Measurements from ENCODE around the gene ZNF600. TPM values are rescaled to one million over a fixed set of nuclear protein-coding genes. Genes with fewer than 3 reads are reported as not detected.

The ZNF600 gene
- polyA plus RNA-seq, 1 of the 3 experiments (the other 2 are of a cell fraction), result 9.9 TPM

DNA sequence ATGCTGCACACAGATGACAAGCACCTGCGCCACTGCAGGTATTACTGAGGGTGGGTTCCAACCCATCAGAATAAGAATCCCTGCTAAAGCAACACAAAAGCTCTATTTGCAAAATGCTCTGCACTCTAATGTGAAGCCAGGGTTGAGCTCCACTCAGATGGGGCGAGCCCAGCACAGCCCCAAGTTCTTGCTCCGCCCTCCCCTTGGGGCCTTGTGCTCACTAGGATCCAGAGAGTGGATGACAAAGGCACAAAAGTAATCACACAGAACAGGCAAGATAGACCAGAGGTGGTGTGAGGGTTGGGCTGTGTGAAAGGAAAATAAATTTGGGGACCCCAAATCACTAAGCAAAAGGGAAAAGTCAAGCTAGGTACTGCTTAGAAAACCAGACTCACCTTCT lies 43.5 kb downstream of the ZNF600 start:
- no peak for TF ChIP-seq ELF1 (IDR thresholded peaks at IDR 0.05)
- TF ChIP-seq, protein P1, sequence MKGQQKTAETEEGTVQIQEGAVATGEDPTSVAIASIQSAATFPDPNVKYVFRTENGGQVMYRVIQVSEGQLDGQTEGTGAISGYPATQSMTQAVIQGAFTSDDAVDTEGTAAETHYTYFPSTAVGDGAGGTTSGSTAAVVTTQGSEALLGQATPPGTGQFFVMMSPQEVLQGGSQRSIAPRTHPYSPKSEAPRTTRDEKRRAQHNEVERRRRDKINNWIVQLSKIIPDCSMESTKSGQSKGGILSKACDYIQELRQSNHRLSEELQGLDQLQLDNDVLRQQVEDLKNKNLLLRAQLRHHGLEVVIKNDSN (IDR thresholded peaks at IDR 0.05; ENCODE audit: borderline replicate concordance, low read depth), result no peak
- TF ChIP-seq RFX5 (IDR thresholded peaks at IDR 0.05; ENCODE audit: low read length), result no peak
- no peak for TF ChIP-seq RXRA (IDR thresholded peaks at IDR 0.05; ENCODE audit: borderline replicate concordance, low read depth)
- TF ChIP-seq NRF1 (IDR thresholded peaks at IDR 0.05; ENCODE audit: low read depth, low read length), result no peak
- TF ChIP-seq, protein P2, sequence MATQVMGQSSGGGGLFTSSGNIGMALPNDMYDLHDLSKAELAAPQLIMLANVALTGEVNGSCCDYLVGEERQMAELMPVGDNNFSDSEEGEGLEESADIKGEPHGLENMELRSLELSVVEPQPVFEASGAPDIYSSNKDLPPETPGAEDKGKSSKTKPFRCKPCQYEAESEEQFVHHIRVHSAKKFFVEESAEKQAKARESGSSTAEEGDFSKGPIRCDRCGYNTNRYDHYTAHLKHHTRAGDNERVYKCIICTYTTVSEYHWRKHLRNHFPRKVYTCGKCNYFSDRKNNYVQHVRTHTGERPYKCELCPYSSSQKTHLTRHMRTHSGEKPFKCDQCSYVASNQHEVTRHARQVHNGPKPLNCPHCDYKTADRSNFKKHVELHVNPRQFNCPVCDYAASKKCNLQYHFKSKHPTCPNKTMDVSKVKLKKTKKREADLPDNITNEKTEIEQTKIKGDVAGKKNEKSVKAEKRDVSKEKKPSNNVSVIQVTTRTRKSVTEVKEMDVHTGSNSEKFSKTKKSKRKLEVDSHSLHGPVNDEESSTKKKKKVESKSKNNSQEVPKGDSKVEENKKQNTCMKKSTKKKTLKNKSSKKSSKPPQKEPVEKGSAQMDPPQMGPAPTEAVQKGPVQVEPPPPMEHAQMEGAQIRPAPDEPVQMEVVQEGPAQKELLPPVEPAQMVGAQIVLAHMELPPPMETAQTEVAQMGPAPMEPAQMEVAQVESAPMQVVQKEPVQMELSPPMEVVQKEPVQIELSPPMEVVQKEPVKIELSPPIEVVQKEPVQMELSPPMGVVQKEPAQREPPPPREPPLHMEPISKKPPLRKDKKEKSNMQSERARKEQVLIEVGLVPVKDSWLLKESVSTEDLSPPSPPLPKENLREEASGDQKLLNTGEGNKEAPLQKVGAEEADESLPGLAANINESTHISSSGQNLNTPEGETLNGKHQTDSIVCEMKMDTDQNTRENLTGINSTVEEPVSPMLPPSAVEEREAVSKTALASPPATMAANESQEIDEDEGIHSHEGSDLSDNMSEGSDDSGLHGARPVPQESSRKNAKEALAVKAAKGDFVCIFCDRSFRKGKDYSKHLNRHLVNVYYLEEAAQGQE (IDR thresholded peaks at IDR 0.05; ENCODE audit: low read depth, low read length), result no peak
- no peak for TF ChIP-seq TCF12 (IDR thresholded peaks at IDR 0.05)
- no peak for TF ChIP-seq NFIC (IDR thresholded peaks at IDR 0.05; ENCODE audit: borderline replicate concordance)
- no peak for TF ChIP-seq GATA2 (CRISPR knock-in tag; IDR thresholded peaks at IDR 0.05)
- no peak for TF ChIP-seq FOXM1 (IDR thresholded peaks at IDR 0.05; ENCODE audit: low read depth)
- TF ChIP-seq SIN3A (IDR thresholded peaks at IDR 0.05; ENCODE audit: borderline replicate concordance, low read depth, low read length), result no peak
- TF ChIP-seq, protein P3, sequence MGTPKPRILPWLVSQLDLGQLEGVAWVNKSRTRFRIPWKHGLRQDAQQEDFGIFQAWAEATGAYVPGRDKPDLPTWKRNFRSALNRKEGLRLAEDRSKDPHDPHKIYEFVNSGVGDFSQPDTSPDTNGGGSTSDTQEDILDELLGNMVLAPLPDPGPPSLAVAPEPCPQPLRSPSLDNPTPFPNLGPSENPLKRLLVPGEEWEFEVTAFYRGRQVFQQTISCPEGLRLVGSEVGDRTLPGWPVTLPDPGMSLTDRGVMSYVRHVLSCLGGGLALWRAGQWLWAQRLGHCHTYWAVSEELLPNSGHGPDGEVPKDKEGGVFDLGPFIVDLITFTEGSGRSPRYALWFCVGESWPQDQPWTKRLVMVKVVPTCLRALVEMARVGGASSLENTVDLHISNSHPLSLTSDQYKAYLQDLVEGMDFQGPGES (IDR thresholded peaks at IDR 0.05; ENCODE audit: low read depth, low read length), result no peak
- TF ChIP-seq EP300 (IDR thresholded peaks at IDR 0.05; ENCODE audit: borderline replicate concordance in 1 of 2, low read depth in 1 of 2, low read length in 1 of 2), result no peak
- no peak for TF ChIP-seq MEF2A (IDR thresholded peaks at IDR 0.05; ENCODE audit: borderline replicate concordance, low read depth)
- no peaks in the 10 kb centered on the region for H3K27me3 ChIP-seq (ENCODE audit: insufficient read depth)
- no peaks in the 10 kb centered on the region for H3K79me2 ChIP-seq (ENCODE audit: insufficient read depth)
- ChIA-PET POLR2A (no interaction called here), CTCF (no interaction called here)
- no peak overlapping the region for H3K4me2 ChIP-seq
- H3K9ac ChIP-seq, result no peak overlapping the region
- no peaks in the 10 kb centered on the region for H3F3A ChIP-seq (replicated peaks; ENCODE audit: insufficient read depth)
- no peaks in the 10 kb centered on the region for H3K36me3 ChIP-seq (replicated peaks in 1 of 2; ENCODE audit: control insufficient read depth in 1 of 2, insufficient read depth in 2 of 2, low read length in 1 of 2)
- no peaks in the 10 kb centered on the region; a peak in 1 of 4 replicates for H3K4me1 ChIP-seq (ENCODE audit: control insufficient read depth in 1 of 2, insufficient read depth in 2 of 2, low read depth in 1 of 2, low read length in 1 of 2)
- H2AFZ ChIP-seq (ENCODE audit: low read depth), result no peak overlapping the region
- H3K9me3 ChIP-seq, result no peaks in the 10 kb centered on the region
- no peak overlapping the region for H3K4me3 ChIP-seq (ENCODE audit: low read depth in 2 of 2, low read length in 1 of 2)
- H4K20me1 ChIP-seq (ENCODE audit: insufficient read depth), result no peaks in the 10 kb centered on the region
- WGBS (ENCODE audit: low lambda C conversion rate), result 26% methylated on average over 3 of the region's 3 CpGs
- no peaks in the 10 kb centered on the region for H3K9me2 ChIP-seq
- no peak overlapping the region for H3K27ac ChIP-seq (ENCODE audit: low read depth in 2 of 2, low read length in 1 of 2)
- no peak for DNase-seq

Measured in SK-N-SH (cell line).